ENCODE data around the gene DPM1.
"Not testable (repeated sequence)": the region's sequence is repeated elsewhere in the genome, so short reads cannot be mapped to it uniquely, and the experiment has no call there.

Gene DPM1

DNA sequence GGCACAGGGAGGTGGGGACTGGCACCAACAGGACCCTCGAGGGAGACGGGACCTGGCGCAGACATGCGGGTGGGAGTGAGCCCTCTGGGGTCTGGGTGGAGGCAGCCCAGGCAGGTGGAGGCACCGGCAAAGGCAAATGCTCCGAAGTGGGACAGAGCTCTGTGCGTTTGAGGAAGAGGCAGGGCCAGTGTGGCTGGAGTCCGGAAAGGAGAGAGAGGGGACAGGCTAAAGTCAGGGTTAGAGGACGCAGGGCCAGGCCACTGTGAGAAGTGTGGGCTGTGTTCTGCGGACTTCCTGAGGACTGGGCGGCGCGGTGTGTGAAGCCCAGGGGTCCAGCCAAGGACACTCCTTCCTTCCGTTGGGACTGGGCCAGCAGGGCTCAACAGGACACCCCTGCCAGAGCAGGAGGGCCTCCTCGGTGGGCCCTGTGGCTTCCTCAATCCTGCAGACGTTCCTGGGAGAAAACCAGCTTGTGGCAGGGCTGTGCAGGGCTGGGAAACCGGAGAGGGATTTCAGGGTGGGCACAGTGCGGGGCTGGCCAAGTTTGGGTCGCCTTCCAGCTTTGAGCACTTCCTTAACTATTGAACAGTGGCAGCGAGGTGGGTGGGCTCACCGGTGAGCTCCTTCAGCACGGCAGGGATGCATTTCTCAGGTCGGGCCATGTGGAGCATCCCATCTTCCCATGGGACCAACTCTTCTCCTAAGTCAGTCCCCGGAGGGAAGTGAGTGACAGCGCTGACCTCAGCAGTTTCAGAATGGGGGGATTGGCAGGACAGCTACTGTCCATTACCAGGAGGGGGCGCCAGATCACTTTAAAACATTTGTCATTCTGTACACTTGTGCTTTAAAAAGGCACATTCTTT is 22.8 kb upstream of the DPM1 start:
- TF ChIP-seq CTCF (conservative IDR thresholded peaks at IDR 0.05; ENCODE audit: low read depth, low read length) = peak; percentile 86
- no peak overlapping the region for H3K4me3 ChIP-seq (ENCODE audit: low read depth, low read length)
- DNase-seq (ENCODE audit: low read depth) = peak; percentile 83

GRCh38 chr20:50980071-50980681 is 21.8 kb upstream of the DPM1 start:
- no peak overlapping the region for H3K4me3 ChIP-seq (ENCODE audit: low read depth, low read length)
- peak; percentile 99 for DNase-seq (ENCODE audit: low read depth)
- TF ChIP-seq CTCF (conservative IDR thresholded peaks at IDR 0.05; ENCODE audit: low read depth, low read length) = no peak

DNA sequence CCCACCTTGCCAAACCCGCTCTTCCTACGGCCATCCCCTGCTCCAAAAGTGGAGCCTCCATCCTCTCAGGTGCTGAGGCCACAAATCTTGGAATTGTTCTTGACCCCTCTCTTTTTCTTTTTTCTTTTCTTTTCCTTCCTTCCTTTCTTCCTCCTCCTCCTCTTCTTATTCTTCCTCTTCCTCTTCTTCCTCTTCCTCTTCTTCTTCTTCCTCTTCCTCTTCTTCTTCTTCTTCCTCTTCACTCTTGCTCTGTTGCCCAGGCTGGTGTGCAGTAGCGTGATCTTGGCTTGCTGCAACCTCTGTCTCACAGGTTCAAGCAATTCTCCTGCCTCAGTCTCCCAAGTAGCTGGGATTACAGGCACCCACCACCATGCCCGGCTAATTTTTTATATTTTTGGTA is 20.2 kb upstream of the DPM1 start:
- DNase-seq (ENCODE audit: low read depth); H3K4me3 ChIP-seq (ENCODE audit: low read depth, low read length): not testable (repeated sequence)

DNA sequence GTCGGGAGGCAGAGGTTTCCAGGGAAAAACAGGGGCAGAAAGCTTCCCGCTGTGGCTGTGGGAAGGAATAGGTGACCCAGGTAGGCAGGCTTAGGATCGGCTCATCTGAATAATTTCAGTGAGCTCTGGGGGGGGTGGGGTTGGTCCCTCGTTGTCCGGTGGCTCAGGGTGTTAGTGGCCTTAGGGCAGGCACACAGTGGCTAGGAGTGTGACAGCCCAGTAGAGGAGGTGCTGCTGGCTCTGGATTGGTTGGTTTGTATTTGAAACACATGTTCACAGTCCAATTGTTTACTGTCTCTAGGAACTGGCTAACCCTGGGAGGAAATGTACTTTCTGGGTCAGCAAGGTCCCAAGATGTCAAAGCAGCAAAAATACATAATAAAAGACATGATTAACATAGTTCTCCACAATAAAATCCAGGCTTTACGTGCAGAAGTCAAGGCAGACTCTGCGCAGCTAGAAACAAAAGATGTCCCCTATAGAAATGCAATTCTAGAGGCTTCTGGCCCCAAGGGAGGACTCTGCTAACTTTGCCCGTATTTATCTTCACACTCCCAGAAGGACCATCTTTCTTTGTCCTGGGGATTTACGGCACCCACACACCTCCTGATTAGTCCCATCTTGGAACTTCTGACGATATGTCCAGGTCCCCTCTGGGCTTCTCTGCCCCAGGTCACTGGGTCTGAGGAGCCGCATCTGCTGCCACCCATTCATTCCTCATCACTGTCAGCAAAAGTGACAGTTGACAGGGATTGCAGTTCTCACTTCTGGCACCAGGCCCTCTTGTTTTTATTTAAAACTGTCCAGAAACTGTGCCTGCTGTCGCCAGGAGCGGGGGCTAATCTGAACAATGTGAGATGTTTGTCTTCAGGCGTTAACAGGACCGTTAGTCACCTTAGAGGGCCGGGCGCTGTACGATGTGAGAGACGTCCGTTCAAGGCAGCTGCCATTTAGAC is 19.0 kb upstream of the DPM1 start:
- no peak for DNase-seq (ENCODE audit: low read depth)
- H3K4me3 ChIP-seq (ENCODE audit: low read depth, low read length) = no peak overlapping the region
- TF ChIP-seq CTCF (conservative IDR thresholded peaks at IDR 0.05; ENCODE audit: low read depth, low read length) = no peak

DNA sequence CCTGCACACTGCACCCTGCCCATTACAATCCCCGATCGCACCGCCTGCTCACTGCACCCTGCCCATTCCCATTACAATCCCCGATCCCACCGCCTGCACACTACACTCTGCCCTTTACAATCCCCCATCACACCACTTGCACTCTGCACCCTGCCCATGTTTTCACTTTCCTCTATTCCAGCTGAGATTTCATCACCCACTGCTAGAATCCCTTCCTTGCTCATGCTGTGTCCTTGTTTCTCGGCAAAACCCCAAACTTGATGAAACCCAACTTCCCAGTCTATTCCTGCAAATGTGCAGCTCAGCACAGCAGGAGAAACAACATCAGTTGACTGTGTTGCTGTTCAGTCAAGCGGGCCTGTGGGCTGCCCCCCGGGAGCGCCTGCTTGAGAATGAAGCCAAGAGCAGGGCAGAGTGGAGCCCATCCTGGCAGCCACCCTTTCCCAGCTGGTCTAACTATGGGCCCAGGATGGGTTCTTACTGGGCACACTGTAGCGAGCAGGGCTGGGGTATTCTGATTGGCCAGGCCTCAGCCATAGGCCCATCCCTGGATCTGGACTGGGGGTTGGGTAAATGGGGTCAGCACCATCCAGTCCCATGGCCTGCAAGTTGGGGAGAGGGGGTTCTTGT is 17.5 kb upstream of the DPM1 start:
- TF ChIP-seq CTCF (conservative IDR thresholded peaks at IDR 0.05; ENCODE audit: low read depth, low read length) = no peak
- no peak for DNase-seq (ENCODE audit: low read depth)
- H3K4me3 ChIP-seq (ENCODE audit: low read depth, low read length) = no peak overlapping the region

DNA sequence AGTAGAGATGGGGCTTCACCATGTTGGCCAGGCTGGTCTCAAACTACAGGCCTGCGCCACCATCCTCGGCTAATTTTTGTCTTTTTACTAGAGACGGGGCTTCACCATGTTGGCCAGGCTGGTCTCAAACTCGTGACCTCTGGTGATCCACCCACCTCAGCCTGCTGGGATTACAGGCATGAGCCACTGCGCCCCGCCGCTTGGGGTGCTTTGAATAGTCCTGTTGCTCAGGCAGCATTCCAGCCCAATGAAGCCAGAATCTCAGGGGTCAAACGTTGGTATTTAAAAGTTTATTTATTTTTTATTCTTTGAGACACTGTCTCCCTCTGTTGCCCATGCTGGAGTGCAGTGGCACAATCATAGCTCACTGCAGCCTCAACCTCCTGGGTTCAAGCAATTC is 11.6 kb upstream of the DPM1 start:
- peak; percentile 7 for TF ChIP-seq CTCF (conservative IDR thresholded peaks at IDR 0.05; ENCODE audit: low read depth, low read length)
- DNase-seq (ENCODE audit: low read depth) = peak; percentile 66
- no peak overlapping the region for H3K4me3 ChIP-seq (ENCODE audit: low read depth, low read length)

Measured in choroid plexus epithelial cell (primary cell).